Heart left ventricle (tissue), 16 donors: Measurements from ENCODE around the gene CLDN7. TPM values are rescaled to one million over a fixed set of nuclear protein-coding genes. Genes with fewer than 3 reads are reported as not detected.

Experiments used
- ATAC-seq, 4 donors: fragments of 200-7000 bp; cut with Tn5 transposase; one replicate each; pipeline ENCODE4 v1.9.1; 2020 to 2022; ENCODE audit warnings: moderate library complexity in 4 of 4, mild to moderate bottlenecking in 3 of 4, moderate number of reproducible peaks in 1 of 4
- DNase-seq, 5 donors: peaks; one replicate each; pipeline ENCODE4 v3.0.0-alpha.2; 2020
- H3K27ac ChIP-seq, 12 donors: fragments of 200-600 bp; sonication (generic) in 4 of 12; one replicate each; pipeline versions ENCODE4 v1.5.0 to v1.8.0; 2016 to 2022; ENCODE audit warnings: mild to moderate bottlenecking in 2 of 12
- H3K27me3 ChIP-seq, 9 donors: fragments of 200-600 bp; sonication (generic) in 2 of 9; one replicate each; pipeline versions ENCODE4 v1.5.1 to v1.8.0; 2016 to 2022; ENCODE audit warnings: mild to moderate bottlenecking in 3 of 9
- H3K36me3 ChIP-seq, 9 donors: fragments of 200-600 bp; sonication (generic) in 2 of 9; one replicate each; pipeline versions ENCODE4 v1.5.0 to v1.8.0; 2018 to 2022; ENCODE audit warnings: mild to moderate bottlenecking in 2 of 9
- H3K4me1 ChIP-seq, 12 donors: fragments of 200-600 bp; sonication (generic) in 4 of 12; one replicate each; pipeline versions ENCODE4 v1.5.0 to v1.8.0; 2016 to 2022; ENCODE audit warnings: mild to moderate bottlenecking in 3 of 12
- H3K4me3 ChIP-seq, 12 donors: fragments of 200-600 bp; sonication (generic) in 4 of 12; one replicate each; pipeline versions ENCODE4 v1.5.0 to v1.8.0; 2017 to 2022; ENCODE audit warnings: mild to moderate bottlenecking in 9 of 12, moderate library complexity in 4 of 12
- H3K9me3 ChIP-seq, 12 donors: fragments of 200-600 bp; sonication (generic) in 4 of 12; one replicate each; pipeline versions ENCODE4 v1.5.0 to v1.8.0; 2016 to 2022; ENCODE audit warnings: mild to moderate bottlenecking in 1 of 12
- POLR2A ChIP-seq, 2 donors: fragments of 450-650 bp; IDR thresholded peaks; one replicate each; pipeline ENCODE4 v1.6.1; 2017; ENCODE audit warnings: antibody characterized with exemption in 2 of 2, mild to moderate bottlenecking in 2 of 2, moderate library complexity in 2 of 2
- WGBS, 4 donors: extraction: QIAGEN DNeasy Blood & Tissue Kit in 2 of 4; methylation state at CpG; one replicate each; pipeline versions ENCODE4 v1.1.5 to v1.1.7; 2013 to 2018; 5-methylcytosine and 5-hydroxymethylcytosine counted together
- intact Hi-C, 10 donors: fragments of 100-400 bp; cut with DNase I; formaldehyde crosslinking; loops; one replicate each; pipeline versions ENCODE4 v1.11.1 to v1.14.2; 2022
- long read RNA-seq, 3 donors: library from polyadenylated mRNA; unstranded; transcript quantifications; one replicate each; pipeline ENCODE4 v2.0.0, GENCODE V29; 2020 to 2021
- polyA plus RNA-seq, 2 donors: library from polyadenylated mRNA; stranded (reverse); fragments of 200-250 nt; gene quantifications; one replicate each; pipeline ENCODE4 v1.2.3, GENCODE V29; 2013
- total RNA-seq, 9 donors: library from RNA; depleted of rRNA in 2 of 9; stranded (reverse); fragments of >200 nt in 2 of 9; fragmentation: NEBNext Ultra II Directional in 3 of 9; extraction: Animal tissue kit (Norgen Biotek cat#: 25700) in 3 of 9; gene quantifications; one replicate each; pipeline versions ENCODE4 v1.1.0 to v1.2.4, GENCODE V29; 2016 to 2023
- TF ChIP-seq, protein P1 (sequence below), 12 donors: fragments of 200-600 bp; sonication (generic) in 4 of 12; IDR thresholded peaks; one replicate each; pipeline versions ENCODE4 v1.5.0 to v1.8.0; 2018 to 2022; ENCODE audit warnings: antibody characterized with exemption in 12 of 12, mild to moderate bottlenecking in 5 of 12
- donor health status: ischemic (EF 13 %, LVEDD 7.1; RV severe dilation, severe dysfunction).
- donor health status: healthy with polysubstance abuse.
- donor health status: DM: no; HTN: yes; CAD: no.
- donor health status: DM: no; HTN: no; CAD: no.
- donor health status: ischemic (EF 25% LVEDD 6.9; RV normal size, moderate dysfunction).
- donor health status: ischemic (EF 25% LVEDD 5.7; RV mildly dilated, moderate dysfunction).
- donor health status: healthy.
- donor health status: DM: yes; HTN: yes; CAD: no.
- donor health status: ischemic (EF 35%, LVEDD 5.7; RV mildly dilated, moderate dysfunction).
- donor health status: nonischemic (EF 11% LVEDD 7.7; RV severe dilation, severe dysfunction).
- donor health status: DM: yes; HTN: yes; CAD: no.
- donor health status: PGD.
- donor health status: ischemic (EF 29% LVEDD 5.4; RV normal size, mild dysfunction).
- donor health status: nonischemic (EF 23%, LVEDD 6.1; RV moderate dilation, normal function).

Gene CLDN7
- total RNA-seq, result 1 to 10 TPM in 5 of 9 donors, under 1 TPM in 2, not detected in 2; 0.36 to 2.6 (median 2.0) TPM
- polyA plus RNA-seq, result 1 to 10 TPM; 1.1 to 1.3 TPM
- long read RNA-seq, donor 1, partial matches to known transcripts, result 0 of 1 reads
- long read RNA-seq, donor 1, other reads (novel, unspliced or antisense), result 0 of 1 reads
- long read RNA-seq, donor 2, result 0 reads
- long read RNA-seq, donor 3, partial matches to known transcripts, result 0 of 1 reads
- long read RNA-seq, donor 3, other reads (novel, unspliced or antisense), result 0 of 1 reads

DNA sequence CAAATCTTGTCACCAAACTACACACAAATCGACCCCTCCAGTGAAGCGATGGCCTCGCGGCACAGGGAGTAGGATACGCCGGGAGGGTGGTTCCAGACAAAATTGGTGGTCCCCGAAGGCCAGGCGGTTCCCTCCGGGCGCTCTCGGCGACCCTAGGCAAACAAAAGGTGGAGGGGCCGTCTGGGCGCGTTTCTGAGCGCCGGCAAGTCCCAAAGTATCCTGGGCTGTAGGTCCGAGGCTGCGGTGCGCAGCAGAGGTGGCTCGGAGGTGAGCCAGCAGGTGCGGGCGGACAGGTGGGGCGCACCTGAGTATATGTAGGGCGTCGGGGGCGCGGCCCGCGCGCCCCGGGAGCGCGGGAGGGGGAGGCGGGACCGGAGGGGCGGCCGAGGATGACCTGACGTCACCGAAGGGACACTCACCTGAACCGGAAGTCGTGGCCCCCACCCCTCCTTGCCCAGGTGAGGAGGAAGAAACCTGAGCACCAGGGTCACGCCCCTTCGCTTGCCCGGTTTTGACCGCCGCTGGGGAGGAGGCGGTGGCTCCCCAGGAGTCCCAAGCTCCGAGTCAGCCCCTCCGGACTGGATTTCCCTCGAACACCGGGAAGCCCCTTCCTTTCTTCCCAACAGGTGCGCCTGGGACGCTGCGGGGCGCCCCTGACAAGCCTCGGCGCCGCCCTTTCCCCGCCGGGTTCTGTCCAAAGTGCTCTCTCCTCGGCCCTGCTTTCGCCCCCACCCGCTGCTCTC is at the start of gene CLDN7:
Gene CLDN7 (minus strand): TSS at position 287 of the 743 bp plus-strand sequence. CDS start 435 bp downstream, outside the sequence.
- peaks cover 18 to 57% (median 36%) of the 10 kb centered on the region in 9 donors for H3K27me3 ChIP-seq
- ATAC-seq, result no peak

DNA sequence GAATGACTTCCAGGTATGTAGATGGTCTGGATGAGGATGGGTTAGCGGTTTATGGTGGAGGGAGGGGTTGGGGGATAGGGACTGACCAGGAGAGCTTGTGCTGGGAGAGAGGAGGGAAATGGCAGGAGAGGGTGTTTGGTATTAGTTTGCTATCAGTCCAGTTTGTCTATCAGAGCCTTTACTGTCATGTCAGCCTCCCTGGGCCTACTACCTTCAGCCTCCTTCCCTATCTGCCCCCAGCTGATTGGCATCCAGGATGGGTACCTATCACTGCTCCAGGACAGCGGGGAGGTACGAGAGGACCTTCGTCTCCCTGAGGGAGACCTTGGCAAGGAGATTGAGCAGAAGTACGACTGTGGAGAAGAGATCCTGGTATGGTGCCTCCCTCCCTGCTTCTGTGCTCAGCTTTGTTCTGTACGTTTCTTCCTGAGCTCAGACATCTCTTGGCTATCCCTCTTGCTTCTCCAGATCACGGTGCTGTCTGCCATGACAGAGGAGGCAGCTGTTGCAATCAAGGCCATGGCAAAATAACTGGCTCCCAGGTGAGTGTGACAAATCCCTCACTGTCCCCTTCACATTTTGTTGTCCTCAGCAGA is 48.9 kb upstream of the CLDN7 start:
- Histone ChIP-seq H3K4me1 (peaks cover 7 to 73% (median 55%) of the 10 kb centered on the region in 12 donors), H3K9me3 (no peaks in the 10 kb centered on the region), H3K36me3 (peaks cover 3 to 56% (median 50%) of the 10 kb centered on the region in 9 donors), H3K27ac (no peak overlapping the region), H3K27me3 (no peaks in the 10 kb centered on the region), H3K4me3 (no peak overlapping the region)
- ATAC-seq, result no peak
- DNase-seq, result no peak
- TF ChIP-seq, protein P1, sequence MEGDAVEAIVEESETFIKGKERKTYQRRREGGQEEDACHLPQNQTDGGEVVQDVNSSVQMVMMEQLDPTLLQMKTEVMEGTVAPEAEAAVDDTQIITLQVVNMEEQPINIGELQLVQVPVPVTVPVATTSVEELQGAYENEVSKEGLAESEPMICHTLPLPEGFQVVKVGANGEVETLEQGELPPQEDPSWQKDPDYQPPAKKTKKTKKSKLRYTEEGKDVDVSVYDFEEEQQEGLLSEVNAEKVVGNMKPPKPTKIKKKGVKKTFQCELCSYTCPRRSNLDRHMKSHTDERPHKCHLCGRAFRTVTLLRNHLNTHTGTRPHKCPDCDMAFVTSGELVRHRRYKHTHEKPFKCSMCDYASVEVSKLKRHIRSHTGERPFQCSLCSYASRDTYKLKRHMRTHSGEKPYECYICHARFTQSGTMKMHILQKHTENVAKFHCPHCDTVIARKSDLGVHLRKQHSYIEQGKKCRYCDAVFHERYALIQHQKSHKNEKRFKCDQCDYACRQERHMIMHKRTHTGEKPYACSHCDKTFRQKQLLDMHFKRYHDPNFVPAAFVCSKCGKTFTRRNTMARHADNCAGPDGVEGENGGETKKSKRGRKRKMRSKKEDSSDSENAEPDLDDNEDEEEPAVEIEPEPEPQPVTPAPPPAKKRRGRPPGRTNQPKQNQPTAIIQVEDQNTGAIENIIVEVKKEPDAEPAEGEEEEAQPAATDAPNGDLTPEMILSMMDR (IDR thresholded peaks at IDR 0.05), result no peak
- 72 to 83% (median 81%) methylated on average over 7 of the region's 7 CpGs for WGBS, 4 donors
- intact Hi-C loops, result no loop called here

More for the DNA sequence above, at the start of gene CLDN7:
- DNase-seq, result no peak
- TF ChIP-seq, protein P1 (IDR thresholded peaks at IDR 0.05), result no peak
- no peak for TF ChIP-seq POLR2A (IDR thresholded peaks at IDR 0.05)
- peak within 1 kb of the TSS; percentile 9 to 64 (median 52) for H3K4me3 ChIP-seq
- intact Hi-C loops, result no loop called here
- peaks cover 0 to 36% (median 23%) of the 10 kb centered on the region in 12 donors for H3K4me1 ChIP-seq
- no peaks in the 10 kb centered on the region for H3K9me3 ChIP-seq
- peaks cover 0 to 27% (median 22%) of the 10 kb centered on the region in 9 donors for H3K36me3 ChIP-seq
- 7 to 15% (median 8%) methylated on average over 38 to 64 of the region's 64 CpGs for WGBS, 4 donors
- H3K27ac ChIP-seq, result peak within 1 kb of the TSS in 2 of 12 donors; percentile 19 to 33

GRCh38 chr17:7309628-7310027 is 47.4 kb upstream of the CLDN7 start:
- ATAC-seq (no peak), DNase-seq (no peak)
- Histone ChIP-seq H3K27ac (peak overlapping the region in 8 of 12 donors; percentile 93 to 100 (median 98)), H3K9me3 (no peaks in the 10 kb centered on the region), H3K4me1 (peaks cover 4 to 63% (median 48%) of the 10 kb centered on the region in 12 donors), H3K27me3 (no peaks in the 10 kb centered on the region), H3K4me3 (peak overlapping the region in 8 of 12 donors; percentile 84 to 98 (median 93)), H3K36me3 (peaks cover 3 to 51% (median 48%) of the 10 kb centered on the region in 9 donors)
- no peak for TF ChIP-seq POLR2A (IDR thresholded peaks at IDR 0.05)
- TF ChIP-seq, protein P1 (IDR thresholded peaks at IDR 0.05), result no peak
- intact Hi-C loops, result loop anchor here in 3 of 10 donors (1.0 to 5.0 kb wide), 6 partner anchors 12 to 378 kb away; partner anchors contain the start of genes ACADVL (in 1 of the 3), CTDNEP1 (in 1 of the 3), DLG4 (in 1 of the 3) and ELP5 (in 1 of the 3)
- WGBS, 4 donors, result 88 to 92% (median 90%) methylated on average over 12 of the region's 12 CpGs
